GM03348 (cell line): ENCODE measurements around the gene MYH7.
"Not testable (repeated sequence)": the region's sequence is repeated elsewhere in the genome, so short reads cannot be mapped to it uniquely, and the experiment has no call there.

Experiments
- DNase-seq: peaks from one replicate; pipeline ENCODE4 v3.0.0; 2012; ENCODE audit warnings: low spot score

The MYH7 gene

GRCh38 chr14:23406725-23407355 is 28.6 kb downstream of the MYH7 start:
- DNase-seq = no peak

- no peak for DNase-seq
Observed at GRCh38 chr14:23406244-23406643, 29.2 kb downstream of the MYH7 start.

- no peak for DNase-seq
Observed at GRCh38 chr14:23405516-23406025, 29.9 kb downstream of the MYH7 start.

GRCh38 chr14:23405096-23405495 is 30.4 kb downstream of the MYH7 start:
- DNase-seq = no peak

- no peak for DNase-seq
Observed at GRCh38 chr14:23404331-23404900, 31.0 kb downstream of the MYH7 start.

- no peak for DNase-seq
Observed at GRCh38 chr14:23403908-23404307, 31.6 kb downstream of the MYH7 start.

- no peak for DNase-seq
Observed at GRCh38 chr14:23403139-23403438, 32.4 kb downstream of the MYH7 start.

GRCh38 chr14:23402296-23403138 is 32.9 kb downstream of the MYH7 start:
- no peak for DNase-seq

GRCh38 chr14:23401291-23401690 is 34.2 kb downstream of the MYH7 start:
- no peak for DNase-seq

GRCh38 chr14:23400496-23401149 is 34.8 kb downstream of the MYH7 start:
- DNase-seq = not testable (repeated sequence)

- no peak for DNase-seq
Observed at GRCh38 chr14:23399591-23399990, 35.9 kb downstream of the MYH7 start.

GRCh38 chr14:23399136-23399535 is 36.3 kb downstream of the MYH7 start:
- no peak for DNase-seq

- no peak for DNase-seq
Observed at GRCh38 chr14:23398348-23398747, 37.1 kb downstream of the MYH7 start.

- no peak for DNase-seq
Observed at GRCh38 chr14:23396781-23397407, 38.6 kb downstream of the MYH7 start.

- no peak for DNase-seq
Observed at GRCh38 chr14:23396126-23396525, 39.3 kb downstream of the MYH7 start.

- no peak for DNase-seq
Observed at GRCh38 chr14:23392613-23393012, 42.8 kb downstream of the MYH7 start.

GRCh38 chr14:23389871-23390270 is 45.6 kb downstream of the MYH7 start:
- DNase-seq = not testable (repeated sequence)

- DNase-seq = no peak
Observed at GRCh38 chr14:23389396-23389795, 46.1 kb downstream of the MYH7 start.

GRCh38 chr14:23388996-23389395 is 46.5 kb downstream of the MYH7 start:
- DNase-seq = no peak

- DNase-seq = no peak
Observed at GRCh38 chr14:23387916-23388882, 47.3 kb downstream of the MYH7 start.

GRCh38 chr14:23386999-23387398 is 48.5 kb downstream of the MYH7 start:
- DNase-seq = no peak
